M059J (cell line): ENCODE measurements around the gene ATP6AP2. TPM values are rescaled to one million over a fixed set of nuclear protein-coding genes. Genes with fewer than 3 reads are reported as not detected.
"Not testable (repeated sequence)": the region's sequence is repeated elsewhere in the genome, so short reads cannot be mapped to it uniquely, and the experiment has no call there.

Experiments used
- DNase-seq: peaks from one replicate; pipeline ENCODE4 v3.0.0-alpha.2; 2012; ENCODE audit warnings: low read depth
- total RNA-seq: library from RNA; depleted of rRNA; stranded (reverse); fragments of >200 nt; shearing (Covaris generic); gene quantifications from 2 replicates; pipeline ENCODE4 v1.2.3, GENCODE V29; 2014

ATP6AP2 gene
- total RNA-seq, 1 experiment from 2014 or later, result 228 TPM

- DNase-seq, result peak; percentile 76
These were observed 5.4 kb upstream of the ATP6AP2 start for GRCh38 chrX:40575411-40575810.

- DNase-seq, result no peak
These were observed 4.5 kb upstream of the ATP6AP2 start for GRCh38 chrX:40576291-40576690.

- DNase-seq, result no peak
These were observed 2.6 kb upstream of the ATP6AP2 start for GRCh38 chrX:40578039-40578695.

DNA sequence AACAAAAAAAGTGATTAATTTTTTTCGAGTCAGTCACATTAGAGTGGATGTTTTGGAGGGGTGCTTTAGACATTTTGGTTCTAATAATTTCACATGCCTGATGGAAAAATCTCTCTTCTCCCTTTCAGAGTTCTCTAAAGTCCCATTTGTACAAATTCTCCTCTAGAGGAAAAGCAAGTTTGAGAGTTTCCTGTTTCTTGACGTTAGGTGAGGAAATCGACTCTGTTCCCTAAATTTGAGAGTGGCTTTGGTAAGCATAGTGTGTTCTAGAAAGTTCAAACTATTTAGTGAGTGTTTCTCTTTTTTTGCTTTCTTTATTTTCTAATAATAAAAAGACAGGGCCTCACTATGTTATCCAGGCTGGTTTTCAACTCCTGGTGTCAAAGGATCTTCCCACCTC is 1.6 kb upstream of the ATP6AP2 start:
- DNase-seq, result no peak

DNA sequence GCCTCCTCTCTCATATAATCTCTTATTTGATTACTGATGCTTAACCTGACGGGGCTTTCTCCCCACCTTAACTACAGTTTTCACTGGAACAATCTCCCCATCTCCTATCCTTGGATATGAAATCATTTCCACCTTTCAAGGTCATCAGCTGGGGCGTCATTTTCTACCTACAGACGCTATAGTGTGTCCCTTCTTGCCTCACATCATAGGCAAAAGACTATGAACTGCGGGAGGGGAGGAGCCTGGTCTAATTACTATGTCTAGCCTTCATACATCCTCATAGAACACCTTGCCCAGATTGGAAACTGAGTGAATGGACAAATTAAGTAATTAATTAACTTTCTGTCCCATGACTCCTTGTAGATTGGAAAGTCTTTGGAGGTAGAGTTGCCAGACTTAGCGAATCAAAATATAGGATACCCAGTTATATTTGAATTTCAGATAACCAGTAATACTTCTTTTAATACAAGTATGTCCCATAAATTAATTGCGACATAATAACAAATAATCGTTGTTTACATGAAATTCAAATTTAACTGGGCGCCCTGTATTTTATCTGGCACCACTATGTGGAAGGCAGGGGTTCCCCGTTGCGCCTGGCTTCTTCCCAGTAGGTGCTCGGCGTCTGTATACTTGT is 752 bp upstream of the ATP6AP2 start:
- no peak for DNase-seq

GRCh38 chrX:40581336-40581920 is 658 bp downstream of the ATP6AP2 start:
- DNase-seq, result peak; percentile 20

DNA sequence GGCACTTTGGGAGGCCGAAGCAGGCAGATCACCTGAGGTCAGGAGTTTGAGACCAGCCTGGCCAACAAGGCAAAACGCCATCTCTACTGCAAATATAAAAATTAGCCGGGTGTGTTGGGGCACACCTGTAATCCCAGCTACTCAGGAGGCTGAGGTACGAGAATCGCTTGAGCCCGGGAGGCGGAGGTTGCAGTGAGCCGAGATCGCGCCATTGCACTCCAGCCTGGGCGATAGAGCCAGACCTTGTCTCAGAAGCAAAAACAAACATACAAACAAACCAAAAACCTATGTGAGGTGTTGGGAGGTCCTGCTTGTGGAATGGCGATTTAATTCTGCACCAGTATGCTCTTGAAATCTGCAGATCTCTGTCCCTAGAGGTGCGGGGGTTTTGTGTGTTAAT is 1.4 kb downstream of the ATP6AP2 start:
- DNase-seq, result not testable (repeated sequence)

- DNase-seq, result no peak
These were observed 2.0 kb downstream of the ATP6AP2 start for GRCh38 chrX:40582811-40583210.

- not testable (repeated sequence) for DNase-seq
These were observed 6.9 kb downstream of the ATP6AP2 start for GRCh38 chrX:40587623-40588022.

DNA sequence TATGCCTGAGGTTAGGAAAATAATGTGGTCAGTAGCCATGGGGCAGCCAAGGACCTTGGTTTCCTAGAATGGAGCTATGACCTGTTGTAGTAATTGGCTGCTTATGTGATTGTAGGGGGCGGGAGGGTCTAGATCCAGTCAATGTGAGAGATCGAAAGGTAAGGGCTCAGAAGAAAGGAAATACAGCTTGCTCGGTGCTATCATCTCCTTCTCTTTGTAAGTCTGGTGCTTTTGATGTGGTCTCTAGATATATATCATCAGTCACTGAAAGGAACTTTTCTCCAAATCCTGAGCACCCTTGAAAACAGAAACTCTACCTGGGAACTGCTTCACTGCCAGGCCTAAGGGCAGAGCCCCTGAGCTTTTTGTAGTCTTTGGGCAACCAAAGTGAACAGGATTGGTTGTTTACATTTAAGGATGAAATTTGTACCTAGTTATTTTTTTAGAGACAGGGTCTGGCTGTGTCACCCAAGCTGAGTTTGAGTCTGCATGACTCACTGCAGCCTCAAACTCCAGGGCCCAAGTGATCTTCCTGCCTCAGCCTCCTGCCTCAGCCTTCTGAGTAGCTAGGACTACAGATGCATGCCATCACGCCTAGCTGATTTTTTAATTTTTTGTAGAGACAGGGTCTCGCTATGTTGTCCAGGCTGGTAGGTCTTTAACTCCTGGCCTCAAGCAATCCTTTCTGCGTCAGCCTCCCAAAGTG is 9.0 kb downstream of the ATP6AP2 start:
- DNase-seq, result not testable (repeated sequence)

GRCh38 chrX:40603446-40603845 is 22.7 kb downstream of the ATP6AP2 start:
- DNase-seq, result no peak

- DNase-seq, result no peak
These were observed 26.6 kb downstream of the ATP6AP2 start for GRCh38 chrX:40607381-40607780.

DNA sequence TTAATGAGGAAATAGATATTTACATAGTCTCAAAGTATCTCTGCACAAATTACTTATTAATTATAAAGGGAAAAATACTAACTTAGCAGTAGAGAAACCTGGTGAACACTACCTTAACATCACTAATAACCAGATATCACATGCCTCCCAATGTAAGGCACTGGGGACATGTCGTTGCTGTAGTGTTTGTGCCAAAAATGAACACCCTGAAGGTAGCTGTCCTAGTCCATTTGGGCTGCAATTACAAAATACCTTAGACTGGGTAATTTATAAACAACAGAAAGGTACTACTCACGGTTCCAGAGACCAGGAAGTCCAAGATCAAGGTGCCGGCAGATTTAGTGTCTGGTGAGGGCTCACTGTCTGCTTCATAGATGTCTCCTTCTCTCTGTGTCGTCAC is 31.7 kb downstream of the ATP6AP2 start:
- no peak for DNase-seq

DNA sequence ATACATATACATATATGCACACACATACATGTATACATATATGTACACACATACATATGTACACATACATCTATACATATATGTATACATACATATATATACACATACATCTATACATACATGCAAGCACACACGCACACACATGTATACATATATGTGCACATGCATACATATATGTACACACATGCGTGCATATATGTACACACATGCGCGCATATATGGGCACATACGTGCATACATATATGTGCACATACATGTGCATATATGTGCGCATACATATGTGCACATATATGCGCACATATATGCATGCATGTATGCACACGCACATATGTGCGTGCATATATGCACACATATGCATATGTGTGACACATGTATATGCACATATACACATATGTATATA is 35.2 kb downstream of the ATP6AP2 start:
- DNase-seq, result no peak

GRCh38 chrX:40617566-40617965 is 36.8 kb downstream of the ATP6AP2 start:
- DNase-seq, result peak; percentile 25

DNA sequence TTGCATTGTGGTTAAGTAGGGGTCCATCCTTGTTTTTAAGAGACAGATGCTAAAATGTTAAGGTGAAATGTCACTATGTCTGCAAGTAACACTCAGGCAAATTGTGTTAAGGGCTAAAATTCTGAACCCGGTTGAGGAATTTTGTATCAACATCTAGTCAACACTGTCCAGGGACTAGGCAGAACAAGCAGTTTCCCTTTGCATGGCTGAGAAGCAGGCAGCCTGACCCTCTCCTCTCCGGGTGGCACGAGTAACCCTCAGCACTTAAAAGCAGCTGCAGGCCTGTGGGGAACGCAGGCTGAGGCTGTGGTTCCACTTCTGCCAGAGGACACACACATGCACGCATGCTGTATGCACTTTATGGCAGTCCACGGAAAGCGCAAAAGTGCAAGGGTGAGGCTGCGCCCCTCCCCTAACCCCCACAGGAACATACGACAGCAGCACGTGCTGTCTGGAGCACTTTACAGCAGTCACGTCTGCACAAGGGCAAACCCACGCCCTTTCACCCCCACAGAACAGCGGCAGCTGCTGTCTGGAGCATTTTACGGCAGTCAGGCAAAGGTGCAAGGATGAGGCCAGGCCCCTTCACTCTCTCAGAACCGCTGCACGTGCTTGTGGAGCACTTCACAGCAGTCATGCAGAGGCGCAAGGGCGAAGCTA is 41.8 kb downstream of the ATP6AP2 start:
- no peak for DNase-seq

DNA sequence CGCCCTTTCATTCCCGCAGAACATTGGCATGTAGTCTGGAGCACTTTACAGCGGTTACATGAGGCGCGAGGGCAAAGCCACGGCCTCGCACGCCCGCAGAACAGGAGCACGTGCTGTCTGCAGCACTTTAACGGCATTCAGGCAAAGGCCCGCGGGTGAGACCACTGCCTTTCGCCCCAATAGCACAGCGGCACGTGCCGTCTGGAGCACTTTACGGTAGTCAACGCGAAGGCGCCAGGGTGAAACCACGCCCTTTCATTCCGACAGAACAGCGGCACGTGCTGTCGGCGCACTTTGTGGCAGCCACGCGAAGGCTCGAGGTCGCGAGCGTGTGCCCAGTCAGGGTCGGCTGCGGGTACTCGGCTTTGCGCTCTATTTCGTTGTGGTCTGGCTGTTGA is 42.4 kb downstream of the ATP6AP2 start, which contains the start of gene MPC1L:
MPC1L (plus strand) TSS at position 290 of the 398 bp plus-strand sequence. CDS start 138 bp downstream, outside the sequence.
- no peak for DNase-seq

DNA sequence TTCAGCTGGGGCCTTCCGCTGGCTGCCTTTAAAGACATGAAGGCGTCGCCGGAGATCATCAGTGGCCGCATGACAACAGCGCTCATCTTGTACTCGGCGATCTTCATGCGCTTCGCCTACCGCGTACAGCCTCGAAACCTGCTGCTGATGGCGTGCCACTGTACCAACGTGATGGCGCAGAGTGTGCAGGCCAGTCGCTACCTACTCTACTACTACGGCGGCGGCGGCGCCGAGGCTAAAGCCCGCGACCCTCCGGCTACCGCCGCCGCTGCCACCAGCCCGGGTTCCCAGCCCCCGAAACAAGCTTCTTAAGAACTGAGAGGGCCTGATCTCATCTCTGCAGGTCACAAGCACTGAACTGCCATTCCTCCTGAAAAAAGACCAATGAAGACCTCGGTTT is 42.9 kb downstream of the ATP6AP2 start:
- no peak for DNase-seq

DNA sequence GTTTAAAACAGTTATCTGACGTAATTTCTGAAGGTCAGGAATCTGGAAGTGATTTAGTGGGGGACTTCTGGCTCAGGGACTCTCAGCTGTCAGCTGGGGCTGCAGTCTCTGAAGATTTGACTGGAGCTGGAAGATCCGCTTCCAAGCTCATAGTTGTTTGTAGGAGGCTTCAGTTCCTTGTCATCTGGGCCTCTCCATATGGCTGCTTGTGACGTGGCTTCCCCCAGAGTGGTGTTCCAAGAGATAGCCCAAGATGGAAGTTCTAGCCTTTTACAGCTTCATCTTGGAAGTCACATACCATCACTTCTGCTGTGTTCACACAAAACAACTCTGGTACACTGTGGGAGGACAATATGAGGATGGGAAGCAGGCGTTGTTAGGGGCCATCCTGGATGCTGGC is 44.5 kb downstream of the ATP6AP2 start:
- DNase-seq, result no peak

- no peak for DNase-seq
These were observed 47.7 kb downstream of the ATP6AP2 start for GRCh38 chrX:40628506-40628905.

- DNase-seq, result no peak
These were observed 51.4 kb downstream of the ATP6AP2 start for GRCh38 chrX:40632199-40632598.

- no peak for DNase-seq
These were observed 56.9 kb downstream of the ATP6AP2 start for GRCh38 chrX:40637687-40638086.
